H1 (cell line): ENCODE data around the gene MRPS34.

Source experiments
- EP300 ChIP-seq, 2 experiments: IDR thresholded peaks; 1 replicate in 1 of 2; 2 replicates in 1 of 2; pipeline ENCODE4 v1.6.1; 2011 to 2012; ENCODE audit warnings: low read depth in 2 of 2, low read length in 2 of 2, mild to moderate bottlenecking in 2 of 2, borderline replicate concordance in 1 of 2, inconsistent platforms in 1 of 2, moderate library complexity in 1 of 2
- HDAC6 ChIP-seq: IDR thresholded peaks from one replicate; pipeline ENCODE4 v1.7.1; 2012; ENCODE audit warnings: low read depth, mild to moderate bottlenecking, inconsistent platforms, low read length, moderate library complexity
- JUN ChIP-seq: IDR thresholded peaks from 2 replicates; pipeline ENCODE4 v1.6.1; 2011; ENCODE audit warnings: low read depth, mild to moderate bottlenecking, improper control_type of control experiment, low read length
- RAD21 ChIP-seq, 2 experiments: IDR thresholded peaks in 1 of 2; conservative IDR thresholded peaks in 1 of 2; 2 replicates each; pipeline ENCODE4 v1.6.1; 2011; ENCODE audit warnings: low read depth in 2 of 2, low read length in 2 of 2, improper control_type of control experiment in 1 of 2, inconsistent platforms in 1 of 2, mild to moderate bottlenecking in 1 of 2, moderate library complexity in 1 of 2
- SIX5 ChIP-seq: IDR thresholded peaks from 2 replicates; pipeline ENCODE4 v1.6.1; 2011; ENCODE audit warnings: mild to moderate bottlenecking, low read depth, low read length
- TF ChIP-seq, protein P1 (sequence below), 3 experiments: IDR thresholded peaks; 1 replicate in 2 of 3; 2 replicates in 1 of 3; pipeline versions ENCODE4 v1.5.1 to v1.6.1; 2011; ENCODE audit warnings: low read length in 3 of 3, mild to moderate bottlenecking in 3 of 3, inconsistent platforms in 2 of 3, low read depth in 1 of 3, moderate library complexity in 1 of 3; ENCODE audit not compliant: insufficient read depth in 1 of 3; ENCODE audit errors: control extremely low read depth in 1 of 3
- TF ChIP-seq, protein P2 (sequence below): IDR thresholded peaks from 2 replicates; pipeline ENCODE4 v1.6.1; 2011; ENCODE audit warnings: low read depth, mild to moderate bottlenecking, low read length; ENCODE audit not compliant: insufficient read depth

DNA sequence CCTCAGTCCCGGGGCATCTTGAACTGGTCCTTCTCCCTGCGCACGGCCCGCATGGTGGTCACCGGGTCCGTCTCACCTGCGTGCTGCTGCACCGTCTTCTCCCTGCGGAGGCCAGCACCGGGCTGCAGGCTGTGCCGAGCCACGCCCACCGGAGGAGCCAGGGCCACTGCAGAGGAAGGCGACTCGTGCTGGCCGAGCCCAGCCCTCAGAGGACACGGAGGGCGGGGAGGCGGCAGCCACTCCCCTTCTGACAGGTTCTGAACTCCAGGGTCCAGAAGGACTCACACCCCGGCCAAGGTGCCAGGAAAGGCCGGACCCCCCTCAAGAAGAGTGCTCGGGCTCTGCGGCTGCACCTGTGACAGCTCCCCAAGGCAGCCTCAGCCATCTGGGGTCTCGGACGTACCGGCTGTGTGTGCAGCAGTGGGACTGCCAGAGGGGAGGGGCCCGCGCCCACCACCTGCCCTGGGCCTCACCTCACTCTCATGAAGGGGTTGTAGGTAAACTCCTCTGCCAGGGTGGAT is 36.4 kb upstream of the MRPS34 start:
- TF ChIP-seq, protein P1, sequence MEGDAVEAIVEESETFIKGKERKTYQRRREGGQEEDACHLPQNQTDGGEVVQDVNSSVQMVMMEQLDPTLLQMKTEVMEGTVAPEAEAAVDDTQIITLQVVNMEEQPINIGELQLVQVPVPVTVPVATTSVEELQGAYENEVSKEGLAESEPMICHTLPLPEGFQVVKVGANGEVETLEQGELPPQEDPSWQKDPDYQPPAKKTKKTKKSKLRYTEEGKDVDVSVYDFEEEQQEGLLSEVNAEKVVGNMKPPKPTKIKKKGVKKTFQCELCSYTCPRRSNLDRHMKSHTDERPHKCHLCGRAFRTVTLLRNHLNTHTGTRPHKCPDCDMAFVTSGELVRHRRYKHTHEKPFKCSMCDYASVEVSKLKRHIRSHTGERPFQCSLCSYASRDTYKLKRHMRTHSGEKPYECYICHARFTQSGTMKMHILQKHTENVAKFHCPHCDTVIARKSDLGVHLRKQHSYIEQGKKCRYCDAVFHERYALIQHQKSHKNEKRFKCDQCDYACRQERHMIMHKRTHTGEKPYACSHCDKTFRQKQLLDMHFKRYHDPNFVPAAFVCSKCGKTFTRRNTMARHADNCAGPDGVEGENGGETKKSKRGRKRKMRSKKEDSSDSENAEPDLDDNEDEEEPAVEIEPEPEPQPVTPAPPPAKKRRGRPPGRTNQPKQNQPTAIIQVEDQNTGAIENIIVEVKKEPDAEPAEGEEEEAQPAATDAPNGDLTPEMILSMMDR (IDR thresholded peaks at IDR 0.05; ENCODE audit: control extremely low read depth in 1 of 3, insufficient read depth in 1 of 3, low read depth in 1 of 3, low read length in 3 of 3): peak in 2 of 3 experiments; percentile 12 to 23; a peak in 2 of 4 replicates
- no peak for TF ChIP-seq HDAC6
- TF ChIP-seq RAD21 (IDR thresholded peaks at IDR 0.05 in 1 of 2, conservative IDR thresholded peaks at IDR 0.05 in 1 of 2; ENCODE audit: low read depth in 2 of 2, low read length in 2 of 2): peak; percentile 5 to 15; a peak in 1 of 4 replicates
- no peak for TF ChIP-seq EP300 (IDR thresholded peaks at IDR 0.05; ENCODE audit: borderline replicate concordance in 1 of 2, low read depth in 2 of 2, low read length in 2 of 2)
- TF ChIP-seq, protein P2, sequence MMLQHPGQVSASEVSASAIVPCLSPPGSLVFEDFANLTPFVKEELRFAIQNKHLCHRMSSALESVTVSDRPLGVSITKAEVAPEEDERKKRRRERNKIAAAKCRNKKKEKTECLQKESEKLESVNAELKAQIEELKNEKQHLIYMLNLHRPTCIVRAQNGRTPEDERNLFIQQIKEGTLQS: no peak
- TF ChIP-seq SIX5: no peak
- no peak for TF ChIP-seq JUN
